Stimulated activated naive CD4-positive, alpha-beta T cell treated with Interleukin-2 at 50 U/mL for 16 hours (primary cell): ENCODE results near the gene CAMKMT.

Experiments used
- DNase-seq: peaks from one replicate; lab custom pipeline; 2025; lab: John Stamatoyannopoulos, UW

Gene CAMKMT

DNA sequence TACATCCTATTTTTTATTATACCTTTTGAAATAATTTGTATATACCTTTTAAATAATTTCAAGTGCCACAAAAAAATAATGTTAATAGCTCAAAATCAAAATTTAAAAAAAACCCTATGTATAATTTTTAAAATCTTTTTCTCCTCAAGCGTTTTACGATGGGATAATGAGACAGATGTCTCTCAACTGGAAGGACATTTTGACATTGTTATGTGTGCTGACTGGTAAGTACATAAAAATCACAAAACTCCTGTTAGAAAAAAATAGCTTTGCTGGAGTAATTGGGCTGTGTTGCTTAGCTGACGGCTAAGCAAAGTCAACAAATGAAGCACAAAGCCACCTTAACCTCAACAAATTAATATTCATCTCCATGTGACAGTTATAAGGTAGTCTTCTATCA is 381.7 kb downstream of the CAMKMT start:
- DNase-seq = no peak

DNA sequence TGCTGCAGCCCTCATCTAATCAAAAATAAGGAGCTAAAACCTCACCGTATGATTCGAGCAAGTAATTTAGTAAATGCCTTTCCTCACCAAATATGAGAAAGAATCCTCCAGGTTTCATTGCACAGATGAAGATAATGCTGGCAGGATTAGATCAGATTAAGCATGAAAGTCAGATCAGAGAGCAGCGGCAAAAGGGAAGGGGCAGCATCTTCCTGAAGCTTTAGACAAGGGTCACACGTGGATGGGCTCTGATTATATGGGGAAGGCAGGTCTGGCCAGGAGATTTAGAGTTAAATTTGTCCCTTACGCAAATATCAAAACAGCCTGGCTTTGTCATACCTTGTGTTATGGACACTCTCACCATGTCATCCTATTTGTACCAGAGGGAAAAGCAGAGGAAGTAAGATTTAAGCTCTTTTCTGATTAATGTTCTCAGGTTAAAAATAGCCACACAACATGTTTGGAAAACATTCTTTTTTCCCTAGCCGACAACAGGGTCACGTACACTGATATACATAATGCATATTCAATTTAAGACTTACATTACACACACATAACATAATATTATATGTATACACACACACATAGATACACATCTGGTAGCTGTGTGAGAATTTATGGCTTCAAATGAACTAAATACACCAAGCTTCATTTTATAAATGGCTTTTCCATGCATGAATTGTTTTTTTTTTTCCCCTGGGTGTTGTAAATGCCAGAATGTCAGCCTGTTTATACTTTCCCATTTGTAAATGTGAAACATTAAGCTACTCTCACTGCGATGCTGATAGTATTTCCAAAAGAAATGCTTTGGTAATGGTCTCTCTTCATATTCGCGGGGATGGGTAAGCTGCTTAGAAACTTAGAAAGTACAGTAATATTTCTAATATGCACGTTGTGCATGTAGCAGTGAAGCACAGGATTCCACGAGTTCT is 383.5 kb downstream of the CAMKMT start:
- DNase-seq = no peak

DNA sequence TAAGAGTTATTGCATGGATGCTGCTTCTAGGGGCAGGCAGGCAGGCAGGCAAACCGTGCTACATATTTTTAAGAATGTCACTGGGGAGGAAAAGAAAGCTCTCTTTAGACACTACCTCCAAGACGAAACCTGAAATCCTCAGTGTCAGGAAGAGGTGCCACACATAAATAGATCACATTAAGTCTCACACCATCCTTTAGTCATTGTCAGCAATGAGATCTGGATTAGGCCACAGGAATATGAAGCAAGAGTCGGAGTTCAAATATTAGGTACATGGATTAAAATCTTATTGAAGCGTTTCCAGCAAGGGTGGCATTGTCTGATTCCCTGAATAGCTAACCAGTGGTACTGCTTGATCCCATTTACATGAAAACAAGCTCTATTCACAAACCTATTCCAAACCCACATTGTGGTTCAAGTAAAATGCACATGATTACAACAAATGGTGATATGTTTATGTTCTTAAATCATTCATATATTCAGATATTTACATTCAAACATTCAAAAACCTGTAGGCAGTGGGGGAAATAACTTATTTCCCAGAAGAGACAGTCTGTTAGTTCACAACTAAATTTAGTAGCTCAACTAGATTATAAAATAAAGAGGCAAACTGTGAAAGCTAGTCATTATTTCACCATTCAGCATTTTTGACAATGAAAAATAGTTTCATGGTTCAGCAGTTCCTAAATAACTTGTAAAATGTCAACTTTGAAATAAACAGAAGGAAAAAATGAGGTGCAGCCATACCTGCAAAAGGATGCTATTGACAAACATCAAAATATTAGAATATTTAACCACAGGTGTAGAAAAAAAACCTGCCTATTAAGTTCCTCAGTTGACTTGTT is 384.4 kb downstream of the CAMKMT start:
- DNase-seq = no peak

- DNase-seq = no peak
These were observed 385.3 kb downstream of the CAMKMT start for GRCh38 chr2:44746856-44747615.

- DNase-seq = no peak
These were observed 386.0 kb downstream of the CAMKMT start for GRCh38 chr2:44747794-44748193.

DNA sequence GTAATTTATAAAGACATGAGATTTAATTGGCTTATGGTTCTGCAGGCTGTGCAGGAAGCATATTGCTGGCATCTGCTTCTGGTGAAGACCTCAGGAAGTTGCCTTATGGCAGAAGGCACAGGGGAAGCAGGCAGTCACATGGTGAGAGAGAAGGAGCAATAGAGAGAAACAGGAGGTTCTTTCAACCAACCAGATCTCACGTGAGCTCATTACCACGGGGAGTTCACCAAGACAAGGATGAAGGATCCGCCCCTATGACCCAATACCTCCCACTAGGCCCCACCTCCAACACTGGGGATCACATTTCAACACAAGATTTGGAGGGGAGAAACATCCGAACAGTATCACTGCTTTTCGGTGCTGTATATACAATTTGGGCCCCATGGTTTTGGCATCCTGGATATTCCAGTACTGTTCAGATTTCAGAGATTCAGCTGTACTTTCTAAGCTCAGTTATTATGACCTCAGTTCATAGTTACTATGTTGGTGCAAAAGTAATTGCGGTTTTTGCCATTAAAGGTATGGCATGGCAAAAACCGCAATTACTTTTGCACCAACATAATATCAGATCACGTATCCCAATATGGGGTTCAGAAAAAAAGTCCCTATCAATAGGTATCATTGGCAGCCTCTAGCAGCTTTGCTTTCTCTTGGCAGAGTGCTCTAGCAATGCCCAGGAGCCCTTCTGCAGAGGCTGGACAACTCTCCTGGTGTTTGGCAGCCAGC is 390.2 kb downstream of the CAMKMT start:
- no peak for DNase-seq

DNA sequence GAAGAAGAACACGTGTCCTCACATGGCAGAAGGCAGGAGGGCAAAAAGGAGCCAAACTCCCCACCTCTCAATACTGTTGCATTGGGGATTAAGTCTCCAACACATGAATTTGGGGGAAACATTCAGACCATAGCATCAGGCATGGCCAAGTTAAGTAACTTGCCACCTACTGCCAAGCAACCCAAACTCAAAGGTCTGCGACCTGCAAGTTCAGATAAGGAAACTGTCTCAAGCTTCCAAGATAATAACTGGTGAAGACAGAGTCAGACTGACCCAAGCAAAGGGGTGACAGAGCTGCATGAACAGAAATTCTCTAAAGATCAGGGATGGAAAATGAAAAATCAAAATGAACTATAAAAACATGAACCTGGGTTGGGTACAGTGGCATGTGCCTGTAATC is 391.0 kb downstream of the CAMKMT start:
- no peak for DNase-seq

DNA sequence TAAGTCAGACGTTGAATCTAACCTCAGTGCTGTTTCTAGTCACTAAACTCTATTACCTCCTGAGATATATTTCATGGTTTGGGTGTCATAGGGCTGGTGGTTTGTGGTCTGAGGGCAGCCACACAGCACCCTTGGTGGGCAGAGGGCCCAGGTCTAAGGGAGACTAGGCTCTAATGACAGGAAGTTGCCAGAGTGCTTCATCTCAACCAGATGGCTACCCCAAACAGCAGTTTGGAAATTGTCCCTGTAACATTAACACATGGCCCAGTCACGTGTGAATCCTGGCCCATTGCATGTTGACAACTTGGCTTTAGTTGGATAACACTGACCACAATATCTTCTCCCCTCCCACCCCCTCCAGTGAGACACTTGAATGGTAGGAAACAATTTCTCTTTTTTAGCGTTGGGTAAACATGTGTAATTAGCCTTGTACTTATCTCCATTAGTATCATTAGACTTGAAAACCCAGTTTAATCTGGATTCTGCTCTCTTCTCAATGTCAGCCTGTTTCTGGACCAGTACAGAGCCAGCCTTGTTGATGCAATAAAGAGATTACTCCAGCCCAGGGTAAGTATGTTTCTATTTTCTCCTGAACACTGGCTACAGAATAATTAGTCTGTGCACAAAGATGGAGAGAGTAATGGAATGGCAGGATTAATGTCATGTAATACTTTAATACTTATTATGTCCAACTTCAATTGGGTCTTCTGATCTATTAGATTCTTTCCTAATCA is 392.0 kb downstream of the CAMKMT start:
- no peak for DNase-seq

DNA sequence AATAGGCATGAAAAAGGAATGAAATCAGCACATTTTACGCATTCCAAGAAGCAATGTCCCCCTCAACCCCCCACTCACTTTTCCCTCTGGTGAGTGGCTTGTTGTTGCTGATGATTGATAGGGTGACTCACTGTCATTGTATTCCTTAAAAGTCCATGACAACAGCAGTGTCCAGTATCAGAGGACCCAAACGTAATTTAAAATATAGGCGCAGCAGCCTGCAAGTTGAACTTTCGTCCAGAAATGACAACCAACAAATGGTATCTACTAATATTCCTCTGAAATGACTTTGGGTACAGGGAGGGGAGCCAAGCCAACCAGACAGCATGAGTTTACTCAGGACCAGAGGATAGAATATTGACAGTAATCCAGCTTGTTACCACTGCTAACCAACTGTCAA is 396.8 kb downstream of the CAMKMT start:
- no peak for DNase-seq

- no peak for DNase-seq
These were observed 398.1 kb downstream of the CAMKMT start for GRCh38 chr2:44759823-44760222.

DNA sequence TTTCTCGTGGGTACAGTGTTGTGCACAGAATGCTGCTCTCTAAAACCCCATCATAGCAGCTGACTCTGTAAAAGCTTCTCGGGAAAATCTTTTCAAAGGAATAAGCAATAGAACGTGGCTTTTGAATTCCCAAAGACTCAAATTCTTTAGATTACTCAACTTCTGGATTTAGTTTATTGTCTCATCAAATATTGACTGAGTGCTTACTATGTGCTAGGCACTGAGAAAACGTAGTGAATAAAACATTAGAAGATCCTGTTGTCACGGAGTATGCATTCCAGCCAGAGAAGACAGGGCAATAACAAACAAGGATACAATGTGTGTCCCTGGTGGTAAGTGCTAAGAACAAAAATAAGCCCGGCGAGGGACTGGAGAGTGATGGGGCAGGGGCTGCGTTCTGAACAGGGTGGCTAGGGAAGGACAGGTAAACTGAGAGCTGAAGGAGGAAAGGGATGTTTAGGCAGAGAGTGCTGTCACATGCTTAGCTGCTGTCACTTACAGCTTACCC is 401.6 kb downstream of the CAMKMT start:
- no peak for DNase-seq

DNA sequence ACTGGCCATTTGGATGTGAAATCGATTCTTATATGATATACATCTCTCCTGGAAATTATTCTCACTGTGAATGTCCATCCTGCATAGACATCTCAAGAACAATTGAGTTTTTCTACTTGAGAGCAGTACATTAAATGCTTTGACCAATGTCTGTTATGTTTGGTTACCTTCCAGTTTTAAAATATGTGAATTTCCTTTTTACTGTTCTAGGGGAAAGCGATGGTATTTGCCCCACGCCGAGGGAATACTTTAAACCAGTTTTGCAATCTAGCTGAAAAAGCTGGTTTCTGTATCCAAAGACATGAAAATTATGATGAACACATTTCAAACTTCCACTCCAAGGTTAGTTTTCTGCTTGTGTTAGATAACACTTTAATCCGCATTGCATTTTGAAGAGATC is 404.5 kb downstream of the CAMKMT start:
- DNase-seq = no peak

GRCh38 chr2:44766777-44767176 is 405.0 kb downstream of the CAMKMT start:
- no peak for DNase-seq

- DNase-seq = no peak
These were observed 405.9 kb downstream of the CAMKMT start for GRCh38 chr2:44767691-44768090.

DNA sequence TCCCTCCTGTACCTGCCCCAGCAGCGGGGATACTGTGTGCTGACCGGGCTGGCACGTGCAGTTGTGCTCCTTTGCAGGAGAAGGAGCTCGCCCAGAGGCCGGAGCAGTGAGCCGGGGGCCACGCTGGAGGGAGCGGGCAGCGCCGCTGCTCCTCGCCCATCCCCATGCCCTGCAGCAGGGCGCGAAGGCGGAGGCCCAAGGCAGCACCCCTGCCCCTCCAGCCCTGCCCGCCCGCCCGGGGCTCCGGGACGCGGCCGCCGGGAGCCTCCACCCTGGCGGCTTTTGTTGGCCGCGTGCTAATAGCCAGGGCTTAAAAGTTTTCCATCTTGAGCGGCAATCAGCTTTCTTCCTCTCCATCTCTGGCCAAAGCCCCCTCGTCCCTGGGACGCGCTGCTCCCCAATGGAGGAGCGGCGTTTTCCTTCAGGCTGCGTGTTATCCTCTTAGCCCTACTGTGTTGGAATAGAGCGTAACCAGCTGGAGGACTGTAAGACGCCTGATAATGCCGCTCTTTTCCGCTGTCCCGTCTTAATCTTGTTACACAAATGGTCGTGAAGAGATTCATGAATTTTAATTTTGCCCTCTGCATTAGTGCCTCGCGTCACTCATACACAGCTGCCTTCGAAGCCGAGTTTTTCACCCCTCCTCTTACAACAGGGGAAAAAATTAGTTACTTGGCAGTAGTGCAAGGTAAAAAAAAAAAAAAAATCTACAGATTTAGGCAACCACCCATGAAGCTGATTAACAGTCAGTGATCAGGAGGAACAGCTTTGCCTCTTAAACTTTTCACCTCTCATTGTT is 406.9 kb downstream of the CAMKMT start:
- DNase-seq = no peak

DNA sequence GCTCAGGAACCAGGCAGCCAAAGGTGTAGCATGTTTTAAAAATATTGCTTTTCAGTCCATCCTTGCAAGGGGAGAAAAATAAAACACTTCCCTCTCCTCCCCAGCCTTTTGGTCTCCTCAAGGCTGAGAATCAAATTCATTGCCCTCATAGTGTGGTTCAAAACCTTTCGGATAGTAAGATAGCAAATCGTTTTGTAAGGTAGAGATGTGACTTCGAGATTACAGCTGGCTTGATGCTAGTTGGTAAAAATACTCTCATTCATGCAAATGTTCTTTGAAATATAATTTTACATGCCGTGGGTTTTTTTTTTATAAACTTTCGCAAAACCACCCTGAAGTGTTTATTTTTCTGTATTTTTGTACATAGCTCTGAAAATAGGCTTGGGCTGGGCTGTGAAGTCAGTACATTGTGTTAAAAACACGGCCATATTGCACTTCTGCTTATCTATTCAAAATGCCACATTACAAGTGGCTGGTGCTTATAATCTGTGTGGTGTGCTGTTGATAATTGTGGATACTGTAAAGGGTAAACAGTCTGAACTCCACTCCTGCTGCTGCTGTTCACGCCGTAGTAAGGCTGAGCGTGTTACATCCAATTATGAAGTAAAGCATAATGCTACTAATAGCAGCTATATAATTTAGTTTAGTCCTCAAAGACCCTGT is 407.7 kb downstream of the CAMKMT start:
- no peak for DNase-seq

- no peak for DNase-seq
These were observed 408.8 kb downstream of the CAMKMT start for GRCh38 chr2:44770221-44771195.

DNA sequence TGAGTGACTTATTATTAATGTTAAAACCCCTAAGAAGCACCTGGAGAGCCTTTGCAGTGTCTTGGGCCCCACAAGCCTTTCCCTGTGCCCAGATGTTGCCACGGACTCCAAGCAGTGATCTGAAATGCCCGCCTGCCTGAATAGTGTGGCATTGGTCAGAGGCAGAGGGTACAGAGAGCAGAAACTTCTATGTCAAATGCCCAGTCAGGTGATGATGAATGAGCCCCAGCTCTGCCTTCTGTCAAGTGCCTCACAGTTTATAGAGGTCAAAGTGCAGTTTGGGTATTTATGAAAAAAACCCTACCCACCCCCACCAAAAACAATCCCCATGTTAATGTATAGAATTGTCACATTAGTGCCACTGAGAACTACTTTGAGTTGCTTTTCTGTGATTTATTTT is 409.8 kb downstream of the CAMKMT start:
- DNase-seq = no peak
